Measurements from ENCODE around the gene GP1BA.
A peak's percentile ranks its signal among the peaks of the same experiment; 100 is the strongest.

The GP1BA gene

DNA sequence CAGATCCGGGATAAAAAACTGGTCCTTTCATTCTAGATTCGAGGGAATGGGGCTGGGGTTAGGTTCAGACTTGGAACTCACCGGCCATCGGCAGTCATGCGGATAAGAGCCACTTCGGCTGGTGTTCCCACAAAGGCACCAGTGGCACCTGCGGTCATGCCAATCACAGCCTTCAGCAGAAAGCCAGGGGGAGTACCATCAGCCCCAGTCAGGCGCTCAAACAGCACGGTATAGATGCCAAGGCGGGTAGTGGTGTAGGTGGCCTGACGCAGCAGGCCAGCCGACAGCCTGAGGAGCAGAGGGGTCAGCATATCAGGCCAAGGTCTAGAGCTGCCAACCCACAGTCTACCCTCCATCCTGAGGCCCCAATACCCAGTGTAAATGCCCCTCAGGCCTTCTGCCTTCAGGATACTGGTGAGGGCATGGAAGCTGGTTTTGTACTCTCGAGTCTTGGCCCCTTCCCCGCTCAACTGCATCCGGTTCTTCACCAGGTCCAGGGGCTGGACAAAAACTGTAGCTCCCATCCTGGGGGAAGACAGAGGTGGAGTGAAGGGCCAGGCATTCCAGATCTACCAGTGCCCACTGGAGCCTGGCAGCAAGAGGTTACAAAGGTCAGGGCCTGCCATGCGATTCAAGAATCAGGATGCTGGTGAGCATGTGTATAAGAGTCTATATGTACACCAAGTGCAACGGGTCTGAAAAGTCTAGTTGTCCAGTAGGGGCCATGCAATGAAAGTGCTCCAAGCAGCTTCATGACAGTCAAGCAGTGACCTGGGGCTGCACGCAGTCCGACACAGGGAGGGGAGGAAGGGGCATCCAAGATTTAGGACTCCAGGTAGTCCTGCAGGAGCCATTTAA lies 6.8 kb downstream of the GP1BA start:
- no peak for DNase-seq

DNA sequence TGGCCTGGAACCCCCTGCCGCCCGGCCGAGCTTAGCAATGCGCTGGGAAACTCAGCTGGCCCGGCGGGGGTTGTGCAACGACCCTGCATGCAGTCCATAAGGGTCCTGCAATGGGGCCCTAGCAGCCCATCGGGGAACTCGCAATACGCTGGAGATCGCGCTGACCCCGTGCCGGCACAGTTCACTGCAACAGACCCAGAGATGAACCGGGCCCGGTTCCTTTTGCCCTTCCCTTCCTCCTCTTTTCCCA lies 7.4 kb downstream of the GP1BA start:
- no peak for DNase-seq

DNA sequence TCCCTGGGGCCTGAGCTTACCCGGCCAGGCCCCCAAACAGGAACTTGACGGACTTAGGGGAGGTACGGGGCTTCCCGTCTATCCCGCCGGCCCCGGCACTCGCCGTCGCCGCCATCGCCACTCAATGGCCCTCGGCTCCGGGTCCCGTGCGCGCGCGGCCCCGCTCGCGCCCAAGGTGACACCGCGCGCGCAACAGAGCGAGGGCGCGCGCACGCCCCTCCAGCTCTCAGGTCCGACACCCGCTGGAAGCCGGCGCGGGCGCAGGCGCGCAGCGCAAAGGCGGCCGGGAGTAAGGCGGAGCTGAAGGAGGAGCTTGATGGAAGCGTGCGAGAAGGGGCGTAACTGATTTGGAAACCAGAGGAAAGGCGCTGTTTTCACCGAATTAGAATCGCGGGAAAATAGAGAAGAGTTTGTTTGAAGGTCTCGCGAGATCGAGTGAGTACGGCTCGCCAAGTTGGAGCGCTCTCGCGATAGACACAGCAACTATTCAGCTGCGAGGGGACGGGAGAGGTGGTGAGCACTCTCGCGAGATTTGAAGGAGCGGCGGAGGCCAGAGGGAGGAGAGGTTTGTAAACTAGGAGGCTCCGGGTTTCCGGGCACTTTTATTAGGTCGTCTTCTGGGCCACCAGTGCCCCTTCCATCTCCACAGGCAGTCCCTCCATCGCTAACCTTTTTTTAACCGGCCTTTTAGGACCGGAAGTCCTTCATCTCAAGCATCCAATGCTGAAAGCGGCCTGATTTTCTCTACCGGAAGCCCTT lies 7.9 kb downstream of the GP1BA start, which contains the start of the genes RNF167 and SLC25A11:
TSS of gene RNF167 (plus strand) at position 473 of the 759 bp plus-strand sequence. CDS start 642 bp downstream, outside the sequence.
TSS of gene SLC25A11 (minus strand) at position 251 of the 759 bp plus-strand sequence. CDS start at position 115, 136 bp downstream.
- peak; percentile 95 for DNase-seq

DNA sequence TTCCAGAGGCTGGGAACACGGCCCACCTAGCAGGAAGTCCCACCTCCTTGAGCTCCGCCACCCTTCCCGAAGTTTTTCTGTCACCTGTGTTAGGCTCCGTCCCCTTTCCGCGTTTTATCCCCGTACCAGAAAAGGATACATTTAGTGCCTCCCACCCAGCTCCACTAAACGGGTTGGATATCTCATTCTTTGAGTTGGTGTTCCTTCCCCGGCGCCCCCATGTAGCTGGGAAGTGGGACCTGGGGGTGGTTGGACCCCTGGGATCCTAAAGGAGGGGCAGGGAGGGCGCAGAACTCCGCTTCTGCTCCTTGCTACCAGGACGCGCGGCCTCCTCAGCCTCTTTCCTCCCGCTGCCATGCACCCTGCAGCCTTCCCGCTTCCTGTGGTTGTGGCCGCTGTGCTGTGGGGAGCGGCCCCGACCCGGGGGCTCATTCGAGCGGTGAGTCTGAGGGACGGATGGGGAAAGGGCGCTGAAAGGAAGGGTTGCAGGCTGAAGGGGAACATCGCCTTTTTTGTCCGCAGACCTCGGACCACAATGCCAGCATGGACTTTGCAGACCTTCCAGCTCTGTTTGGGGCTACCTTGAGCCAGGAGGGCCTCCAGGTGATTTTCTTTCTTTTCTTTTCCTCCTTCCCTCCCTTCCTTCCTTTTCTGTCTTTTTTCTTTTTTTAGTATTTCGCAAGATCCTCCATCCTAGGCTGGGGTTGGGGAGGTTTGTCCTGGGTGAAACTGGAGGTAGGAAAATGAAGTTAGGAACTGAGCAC lies 8.7 kb downstream of the GP1BA start:
- DNase-seq = peak; percentile 28

DNA sequence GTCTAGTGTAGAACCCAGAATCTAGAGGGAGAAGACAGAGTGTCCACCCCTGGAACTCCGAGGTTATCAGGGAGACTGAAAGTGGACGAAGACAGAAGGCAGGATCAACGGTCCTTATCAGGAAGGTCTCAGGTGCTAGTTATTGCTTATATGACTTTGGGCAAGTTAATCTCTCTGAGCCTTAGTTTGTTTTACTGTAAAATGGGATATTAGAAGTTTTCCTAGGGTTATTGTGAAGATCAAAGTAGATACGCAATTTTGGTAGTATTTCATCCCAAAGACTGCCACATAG lies 9.2 kb downstream of the GP1BA start:
- DNase-seq = no peak

DNA sequence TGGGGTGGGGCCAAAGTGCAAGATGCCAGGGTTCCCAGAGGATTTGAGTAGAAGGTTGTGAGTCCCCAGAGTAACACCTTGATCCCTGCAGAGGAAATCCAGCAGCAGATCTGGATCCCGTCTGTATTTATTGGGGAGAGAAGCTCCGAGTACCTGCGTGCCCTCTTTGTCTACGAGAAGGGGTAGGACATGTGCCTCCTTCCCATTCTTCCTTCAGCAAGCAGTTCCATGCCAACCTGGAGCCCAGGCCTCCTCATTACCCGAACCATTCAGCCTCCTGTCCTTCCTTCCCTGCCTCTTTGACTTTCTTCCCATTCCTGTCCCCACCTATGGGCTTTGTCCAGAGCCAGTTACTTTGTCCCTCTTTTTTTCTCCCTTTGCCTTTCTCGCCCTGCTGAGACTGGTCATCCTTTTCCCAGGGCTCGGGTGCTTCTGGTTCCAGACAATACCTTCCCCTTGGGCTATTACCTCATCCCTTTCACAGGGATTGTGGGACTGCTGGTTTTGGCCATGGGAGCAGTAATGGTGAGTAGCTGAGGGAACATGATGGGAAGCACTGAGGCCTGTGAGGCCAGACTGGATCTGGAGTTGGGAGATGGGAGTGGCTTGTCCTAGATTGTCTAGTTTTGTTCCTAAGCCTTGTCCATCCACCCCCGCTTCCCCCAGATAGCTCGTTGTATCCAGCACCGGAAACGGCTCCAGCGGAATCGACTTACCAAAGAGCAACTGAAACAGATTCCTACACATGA lies 10.9 kb downstream of the GP1BA start:
- no peak for DNase-seq

DNA sequence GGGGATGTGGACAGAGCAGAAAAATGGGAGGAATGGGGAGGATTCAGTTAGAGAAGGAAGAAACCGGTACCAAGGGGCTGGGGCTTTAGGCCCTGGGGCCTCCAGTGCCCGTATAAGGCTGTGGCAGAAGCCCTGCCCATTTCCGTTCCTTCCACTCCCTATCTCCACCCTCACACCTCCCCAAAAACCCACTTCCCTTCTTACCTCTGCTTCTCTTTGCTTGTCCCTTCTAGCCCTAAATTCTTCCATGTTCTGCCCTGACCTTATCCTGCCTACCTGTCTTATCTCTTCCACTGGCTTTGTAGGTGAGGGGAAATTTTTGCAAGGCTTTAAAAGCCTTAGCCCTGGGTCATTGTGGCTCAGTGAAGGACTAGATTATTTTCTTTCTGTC lies 12.1 kb downstream of the GP1BA start:
- DNase-seq = no peak

DNA sequence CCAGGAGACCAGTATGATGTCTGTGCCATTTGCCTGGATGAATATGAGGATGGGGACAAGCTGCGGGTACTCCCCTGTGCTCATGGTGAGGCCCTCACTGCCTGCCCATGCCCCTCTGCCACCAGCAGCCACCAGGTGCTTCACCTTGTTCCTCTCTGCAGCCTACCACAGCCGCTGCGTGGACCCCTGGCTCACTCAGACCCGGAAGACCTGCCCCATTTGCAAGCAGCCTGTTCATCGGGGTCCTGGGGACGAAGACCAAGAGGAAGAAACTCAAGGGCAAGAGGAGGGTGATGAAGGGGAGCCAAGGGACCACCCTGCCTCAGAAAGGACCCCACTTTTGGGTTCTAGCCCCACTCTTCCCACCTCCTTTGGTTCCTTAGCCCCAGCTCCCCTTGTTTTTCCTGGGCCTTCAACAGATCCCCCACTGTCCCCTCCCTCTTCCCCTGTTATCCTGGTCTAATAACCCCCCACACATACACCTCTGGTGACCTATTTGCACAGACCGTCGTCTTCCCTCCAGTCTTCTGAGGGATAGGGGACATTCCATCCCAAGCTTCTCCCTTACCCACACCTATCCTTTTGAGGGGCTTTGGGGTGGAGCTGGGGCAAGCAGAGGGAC lies 12.6 kb downstream of the GP1BA start:
- DNase-seq = peak; percentile 28

DNA sequence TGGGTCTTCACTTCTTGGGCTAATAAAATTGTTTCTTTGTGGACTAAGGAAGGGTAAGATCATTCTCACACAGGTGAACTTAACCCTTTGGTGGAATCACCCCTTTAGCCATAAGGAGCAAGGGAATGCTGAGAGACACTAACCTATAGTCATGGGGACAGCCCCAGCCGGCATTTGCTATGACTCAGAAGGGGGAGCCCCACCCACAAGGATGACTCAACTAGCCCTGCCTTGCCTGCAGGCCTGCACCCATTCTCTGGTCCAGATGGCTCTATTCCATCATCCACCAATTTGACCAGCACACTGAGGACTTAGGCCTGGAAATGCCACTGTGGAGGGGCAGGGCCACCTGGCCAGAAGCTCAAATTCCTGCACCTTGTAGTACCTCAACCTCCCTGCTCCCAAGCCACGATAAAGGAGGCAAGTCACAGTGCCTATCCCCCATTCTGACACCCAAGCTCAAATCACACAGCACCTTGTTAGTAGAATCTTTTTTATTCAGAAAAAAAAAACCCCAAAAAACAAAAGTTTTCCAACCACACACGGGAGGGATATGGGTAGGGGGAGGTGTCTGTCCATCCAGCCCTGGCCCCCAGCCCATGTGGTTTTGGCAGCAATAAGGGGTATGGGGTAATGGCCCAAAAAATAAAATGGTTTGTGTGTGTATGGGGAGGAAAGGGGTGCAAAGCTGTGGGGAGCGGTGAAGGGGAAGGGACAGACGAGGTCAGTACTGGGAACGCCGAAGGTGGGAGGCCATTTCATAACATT lies 13.3 kb downstream of the GP1BA start:
- DNase-seq = peak; percentile 88

DNA sequence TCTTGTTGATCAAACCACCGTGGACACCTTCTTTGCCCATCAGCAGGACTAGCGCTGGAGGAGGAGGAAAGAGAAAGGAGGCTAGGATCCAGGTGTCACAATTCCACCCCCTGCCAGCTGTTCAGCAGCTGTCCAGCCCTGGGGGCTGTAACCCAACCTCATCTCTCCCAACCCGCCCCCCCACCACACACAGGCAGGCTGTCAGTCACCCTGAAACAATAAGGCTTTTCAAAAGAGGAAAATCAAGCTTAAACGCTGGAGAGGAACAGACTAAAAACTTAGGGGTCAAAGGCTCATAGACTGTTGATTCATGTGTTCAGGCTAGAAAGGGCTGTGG lies 13.8 kb downstream of the GP1BA start:
- no peak for DNase-seq

DNA sequence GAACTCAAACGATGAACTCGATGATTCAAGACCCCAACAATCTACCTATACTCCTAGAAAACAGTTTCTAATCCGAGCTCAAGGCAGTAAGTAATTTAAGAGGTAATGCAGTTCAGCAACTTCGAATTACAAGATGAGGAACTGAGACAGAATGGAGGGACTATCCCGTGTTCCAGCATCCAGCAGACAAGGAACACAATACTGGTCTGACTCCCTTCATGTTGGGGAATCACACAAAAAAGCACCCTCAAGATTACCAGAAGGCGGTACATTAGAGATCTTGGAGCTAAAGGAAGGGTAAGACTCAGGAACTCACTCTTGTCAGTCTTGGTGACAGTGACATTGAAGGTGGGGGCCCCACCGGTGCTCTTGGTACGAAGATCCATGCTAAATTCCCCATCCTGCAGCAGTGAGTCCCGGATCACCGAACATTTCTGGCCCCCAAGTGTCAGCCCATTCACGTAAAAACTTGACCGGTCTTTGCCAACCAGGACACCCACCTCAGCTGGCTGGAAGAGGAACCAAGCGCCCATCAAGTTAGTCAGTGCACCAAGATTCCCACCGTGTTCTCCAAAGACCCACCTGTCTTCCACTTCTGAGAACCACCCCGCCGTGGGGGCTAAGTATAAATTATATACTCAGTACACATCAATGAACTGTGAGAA lies 14.4 kb downstream of the GP1BA start:
- no peak for DNase-seq

DNA sequence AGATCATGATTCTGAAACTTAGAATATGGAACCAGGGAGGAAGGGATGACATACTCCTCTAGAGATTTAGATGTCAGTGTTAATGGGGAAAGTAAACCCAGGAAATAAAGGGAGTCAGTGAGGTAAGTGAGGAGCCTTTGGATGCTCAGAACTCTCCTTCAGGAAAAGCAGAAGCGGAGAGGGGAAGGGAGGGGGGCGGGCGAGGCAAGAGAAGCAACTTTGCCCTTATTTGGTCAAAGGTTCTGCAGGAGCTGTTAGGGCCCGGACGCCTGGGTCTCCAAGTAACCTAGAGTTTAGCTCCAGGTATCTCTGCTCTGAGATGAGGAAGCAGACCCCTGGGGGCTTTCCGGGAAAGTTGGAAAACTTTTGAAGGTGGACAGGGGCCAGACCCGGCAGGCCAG lies 14.9 kb downstream of the GP1BA start:
- DNase-seq = peak; percentile 27

DNA sequence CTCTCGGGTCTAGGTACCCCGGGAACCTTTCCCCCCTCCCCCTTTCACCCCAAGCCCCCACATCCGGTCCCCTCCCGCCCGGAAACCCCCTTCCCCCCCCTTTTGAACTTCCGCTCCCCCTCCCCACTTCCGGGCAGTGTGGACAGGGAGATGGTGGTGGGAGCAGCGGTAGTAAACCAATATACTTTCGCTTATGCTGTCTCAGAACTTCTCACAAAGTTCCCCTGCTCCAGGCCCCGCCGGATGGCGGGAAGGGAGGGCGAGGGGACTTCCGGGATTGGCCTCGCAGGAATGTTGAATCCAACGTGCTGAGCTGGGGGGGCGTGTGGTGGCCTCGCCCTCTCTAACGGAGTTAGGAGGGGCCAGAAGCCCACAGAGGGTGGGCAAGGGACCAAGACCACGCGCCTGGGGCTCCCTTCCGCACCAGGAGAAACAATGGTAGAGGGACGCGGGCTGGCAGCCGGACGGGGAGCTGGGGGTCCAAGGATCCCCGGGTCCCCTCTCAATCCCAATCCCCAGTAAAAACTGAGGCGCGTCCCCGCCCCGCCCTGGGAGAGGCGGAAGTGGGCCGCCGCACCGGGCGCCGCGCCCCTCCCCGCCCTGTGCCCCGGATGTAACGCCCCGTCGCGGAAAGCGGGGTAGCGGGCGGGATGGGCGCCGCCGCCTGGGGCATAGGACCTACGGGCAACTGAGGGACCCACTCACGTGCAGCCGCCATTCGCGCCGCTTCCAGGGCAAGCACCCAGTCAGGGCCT lies 15.5 kb downstream of the GP1BA start:
- peak; percentile 72 for DNase-seq

DNA sequence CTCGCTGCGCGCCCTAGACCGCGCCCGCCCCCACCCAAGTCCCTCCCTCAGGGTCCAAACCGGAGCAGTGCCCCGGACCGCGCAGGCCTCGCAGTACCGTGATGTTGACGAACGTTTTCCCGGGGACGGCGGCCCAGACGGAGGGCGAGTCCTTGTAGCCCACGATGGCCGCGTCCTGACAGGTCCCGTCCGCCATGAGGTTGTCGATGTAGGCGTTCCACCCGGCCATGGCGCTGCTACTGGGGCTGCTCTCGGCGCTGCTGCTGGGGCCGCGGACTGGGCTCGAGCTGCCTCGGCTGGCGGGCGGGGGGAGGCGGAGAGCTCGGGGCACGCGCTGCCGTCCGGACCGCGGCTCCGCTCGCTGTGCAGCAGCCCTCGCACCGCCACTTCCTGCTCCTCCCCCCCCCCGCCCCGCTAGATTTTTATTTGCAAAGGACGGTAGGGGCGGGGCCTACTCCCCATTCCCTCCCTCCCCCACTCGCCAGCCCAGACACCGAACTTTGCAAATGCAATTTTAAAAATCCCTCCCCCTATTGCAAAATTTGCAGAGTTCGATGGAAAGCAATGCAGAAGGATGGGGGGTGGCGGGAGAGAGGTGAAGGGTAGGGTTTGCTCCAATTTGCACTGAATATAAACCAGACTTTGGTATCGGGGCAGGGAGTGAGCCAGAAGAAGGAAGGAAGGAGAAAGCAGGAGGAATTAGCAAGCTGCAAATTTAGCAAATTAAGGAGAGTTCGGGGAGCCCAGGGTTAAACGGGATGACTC lies 16.3 kb downstream of the GP1BA start, which contains the start of gene PFN1:
TSS of gene PFN1 (minus strand) at position 365 of the 765 bp plus-strand sequence. CDS start at position 229, 136 bp downstream.
- peak; percentile 93 for DNase-seq

DNA sequence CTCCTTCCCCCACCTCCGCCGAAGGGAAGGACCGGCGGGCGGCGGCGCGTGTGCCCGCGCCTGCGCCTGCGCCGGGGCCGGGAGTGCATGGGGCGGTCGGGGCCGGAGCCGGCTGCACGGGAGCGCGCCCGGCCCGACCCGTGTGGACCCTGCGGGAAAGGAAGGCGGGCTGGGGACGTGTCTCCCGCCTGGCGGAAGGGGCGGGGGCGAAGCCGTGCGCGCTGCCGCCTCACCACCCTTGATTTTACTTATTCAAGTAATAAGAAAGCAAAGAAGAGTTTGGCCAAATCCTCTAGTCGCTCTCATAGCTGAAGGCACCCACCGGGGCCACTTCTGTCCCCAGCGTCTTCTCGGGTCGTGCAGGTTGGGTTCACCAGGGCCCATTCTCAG lies 16.8 kb downstream of the GP1BA start:
- DNase-seq = peak; percentile 76

DNA sequence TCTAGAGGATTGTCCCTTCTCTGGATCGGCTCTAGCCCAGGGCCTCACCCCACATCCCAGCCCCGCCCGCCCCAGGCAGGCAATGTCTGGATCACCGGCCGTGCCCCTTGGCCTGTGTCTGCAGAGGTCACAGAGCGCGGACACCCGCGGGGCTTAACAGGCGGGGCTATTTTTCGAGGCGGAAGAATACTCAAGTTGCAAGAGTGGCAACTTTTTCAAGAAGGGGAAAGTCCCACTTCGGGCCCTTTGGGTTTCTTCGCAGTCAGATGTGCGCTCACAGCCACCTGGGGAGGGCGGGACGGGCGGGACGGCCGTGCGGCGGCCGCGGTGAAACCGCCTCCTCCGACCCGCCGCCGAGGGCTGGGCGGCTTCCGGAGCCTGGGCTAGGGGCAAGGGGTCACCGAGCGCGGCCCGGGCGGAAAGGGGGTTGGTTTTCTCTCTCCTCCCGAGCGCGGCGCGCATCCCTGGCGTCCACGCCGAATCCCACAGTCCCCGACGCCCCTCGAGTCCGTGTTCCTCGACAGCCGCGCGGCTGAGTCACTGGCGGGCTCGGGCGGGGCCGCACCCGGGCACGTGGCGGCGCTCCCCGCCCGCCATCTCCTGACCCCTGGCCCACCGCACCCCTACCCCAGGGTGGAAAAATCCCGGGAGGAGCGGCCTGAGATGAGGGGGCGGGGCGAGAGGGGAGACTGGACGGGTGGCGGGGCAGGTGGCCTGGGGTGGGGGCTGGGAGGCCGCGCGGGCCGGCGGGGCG lies 17.4 kb downstream of the GP1BA start:
- peak; percentile 75 for DNase-seq

DNA sequence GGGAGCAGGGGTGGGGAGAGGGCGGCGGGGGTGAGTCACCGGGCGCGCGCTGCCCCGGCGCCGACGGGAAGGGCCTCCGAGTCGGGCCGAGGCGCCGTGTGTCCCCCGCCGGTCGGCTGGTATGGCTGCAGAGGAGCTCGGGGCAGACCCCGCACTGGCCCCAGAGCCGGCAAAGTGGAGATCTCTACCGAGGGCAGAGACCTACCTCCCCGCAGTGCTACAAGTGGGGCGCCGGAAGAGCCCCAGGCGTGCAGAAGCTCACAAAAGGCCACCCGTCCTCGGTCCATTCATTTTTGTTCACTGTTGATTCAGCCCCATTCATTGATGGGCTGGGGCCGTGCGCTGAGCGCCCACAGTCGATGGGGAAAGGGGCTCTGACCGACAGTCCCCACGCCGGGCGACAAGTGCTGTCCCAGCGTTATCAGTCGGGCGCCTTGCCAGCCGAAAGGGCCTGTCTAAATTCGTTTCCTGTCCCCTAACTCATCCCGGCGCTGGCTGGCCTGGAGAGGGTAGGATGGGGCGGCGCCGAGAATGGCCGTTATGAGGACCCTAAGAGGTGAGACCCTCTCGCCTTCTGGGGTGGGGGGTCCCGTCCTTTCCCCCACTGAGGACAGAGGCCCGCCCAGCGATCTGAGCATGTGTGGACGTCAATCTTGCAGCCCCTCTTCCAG lies 18.1 kb downstream of the GP1BA start:
- peak; percentile 41 for DNase-seq

DNA sequence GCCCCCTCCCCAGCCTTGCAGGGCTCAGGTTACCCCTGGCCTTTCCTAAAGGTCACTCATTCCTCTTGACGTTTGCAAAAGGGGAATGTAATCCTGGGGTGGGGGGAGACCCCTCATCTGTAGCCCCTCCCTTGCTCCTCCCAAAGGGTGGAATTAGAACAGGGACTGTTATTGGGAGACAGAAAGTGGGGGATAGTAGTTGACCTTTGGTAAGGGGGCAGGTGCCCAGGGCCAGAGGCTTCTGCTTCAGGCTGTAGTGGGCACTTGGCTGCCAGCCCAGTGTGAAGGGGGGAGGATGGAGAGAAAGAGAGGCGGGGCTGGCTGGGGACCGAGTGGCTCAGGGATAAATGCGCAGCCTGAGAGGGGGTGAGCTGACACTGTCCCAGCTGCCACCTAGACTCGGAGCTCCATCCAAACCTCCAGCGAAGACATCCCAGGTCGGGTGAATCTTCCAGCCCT lies 18.7 kb downstream of the GP1BA start, which contains the start of gene ENO3:
TSS of gene ENO3 (plus strand) at position 374 of the 459 bp plus-strand sequence. CDS start 711 bp downstream, outside the sequence.
- DNase-seq = no peak

All from activated naive CD4-positive, alpha-beta T cell treated with anti-CD3 and anti-CD28 coated beads, Interleukin-2, amount 50 U/mL, for 16 hours (primary cell).